ENCODE results near the gene DEDD. TPM values are rescaled to one million over a fixed set of nuclear protein-coding genes. Genes with fewer than 3 reads are reported as not detected.

The DEDD gene
- total RNA-seq, 1 donor from 2014 or later, result 46.9 TPM

Other genes starting within 250 kb of the DEDD start
- 0.33 TPM in 1 of 2 replicates, not detected in the other for gene ITLN1, start 247.5 kb downstream of the DEDD start, total RNA-seq
- gene ITLN2, start 177.9 kb downstream of the DEDD start, total RNA-seq, result 1.2 and 1.8 TPM in 2 replicates
- 149 and 156 TPM in 2 replicates for gene F11R, start 111.5 kb downstream of the DEDD start, total RNA-seq
- gene TSTD1, start 93.7 kb downstream of the DEDD start, total RNA-seq, result 52.0 and 54.7 TPM in 2 replicates
- 79.9 and 88.7 TPM in 2 replicates for gene USF1, start 86.7 kb downstream of the DEDD start, total RNA-seq
- 0.20 TPM in 1 of 2 replicates, not detected in the other for gene ARHGAP30, start 62.8 kb downstream of the DEDD start, total RNA-seq
- 1.9 and 2.4 TPM in 2 replicates for gene NECTIN4, start 43.1 kb downstream of the DEDD start, total RNA-seq
- gene KLHDC9, start 34.3 kb downstream of the DEDD start, total RNA-seq, result 14.7 and 16.7 TPM in 2 replicates
- 54.8 and 57.9 TPM in 2 replicates for gene PFDN2, start 14.6 kb downstream of the DEDD start, total RNA-seq
- 58.6 and 59.0 TPM in 2 replicates for gene NIT1, start 14.6 kb downstream of the DEDD start, total RNA-seq
- 139 and 150 TPM in 2 replicates for gene UFC1, start 21.3 kb upstream of the DEDD start, total RNA-seq
- gene USP21, start 26.8 kb upstream of the DEDD start, total RNA-seq, result 48.8 and 51.1 TPM in 2 replicates
- gene PPOX, start 33.8 kb upstream of the DEDD start, total RNA-seq, result 50.9 and 56.5 TPM in 2 replicates
- 45.9 and 48.2 TPM in 2 replicates for gene B4GALT3, start 44.8 kb upstream of the DEDD start, total RNA-seq
- 0.22 and 0.24 TPM in 2 replicates for gene ADAMTS4, start 66.4 kb upstream of the DEDD start, total RNA-seq
- gene NDUFS2, start 69.7 kb upstream of the DEDD start, total RNA-seq, result 98.2 and 103 TPM in 2 replicates
- 0.60 and 1.5 TPM in 2 replicates for gene FCER1G, start 82.6 kb upstream of the DEDD start, total RNA-seq
- 51.3 and 74.2 TPM in 2 replicates for gene APOA2, start 91.0 kb upstream of the DEDD start, total RNA-seq
- 15.2 and 16.3 TPM in 2 replicates for gene TOMM40L, start 93.4 kb upstream of the DEDD start, total RNA-seq
- not detected in 2 replicates for gene NR1I3, start 105.5 kb upstream of the DEDD start, total RNA-seq
- 0.86 and 1.1 TPM in 2 replicates for gene PCP4L1, start 126.1 kb upstream of the DEDD start, total RNA-seq
- gene MPZ, start 177.3 kb upstream of the DEDD start, total RNA-seq, result 4.4 and 4.5 TPM in 2 replicates
- gene SDHC, start 181.7 kb upstream of the DEDD start, total RNA-seq, result 167 and 190 TPM in 2 replicates
- gene CFAP126, start 235.2 kb upstream of the DEDD start, total RNA-seq, result 0.65 and 1.4 TPM in 2 replicates